Measurements from ENCODE around the gene GBA2. TPM values are rescaled to one million over a fixed set of nuclear protein-coding genes. Genes with fewer than 3 reads are reported as not detected.

Gene GBA2
- total RNA-seq, 6 experiments from 2014 or later = 29.5 to 53.7 (median 35.2) TPM

GRCh38 chr9:35732185-35732799 is 16.7 kb downstream of the GBA2 start, which contains the start of the genes CREB3 and TLN1:
Gene CREB3 (plus strand): TSS chr9:35732666. CDS start chr9:35732773, 107 bp downstream.
Gene TLN1 (minus strand): TSS chr9:35732195. CDS start chr9:35725694, 6,501 bp downstream.
- 0% methylated on average over 17 of the region's 49 CpGs for WGBS (ENCODE audit: insufficient coverage, low coverage, low lambda C conversion rate, missing lambda C conversion rate)
- peak within 1 kb of the TSS; percentile 97 to 100 (median 98) for H3K27ac ChIP-seq
- DNase-seq (peak; percentile 99), ATAC-seq (peak; percentile 82 to 93 (median 88))
- H3K4me1 ChIP-seq = peaks cover 0 to 55% (median 21%) of the 10 kb centered on the region in 4 donors
- no peaks in the 10 kb centered on the region for H3K27me3 ChIP-seq
- TF ChIP-seq, protein P1, sequence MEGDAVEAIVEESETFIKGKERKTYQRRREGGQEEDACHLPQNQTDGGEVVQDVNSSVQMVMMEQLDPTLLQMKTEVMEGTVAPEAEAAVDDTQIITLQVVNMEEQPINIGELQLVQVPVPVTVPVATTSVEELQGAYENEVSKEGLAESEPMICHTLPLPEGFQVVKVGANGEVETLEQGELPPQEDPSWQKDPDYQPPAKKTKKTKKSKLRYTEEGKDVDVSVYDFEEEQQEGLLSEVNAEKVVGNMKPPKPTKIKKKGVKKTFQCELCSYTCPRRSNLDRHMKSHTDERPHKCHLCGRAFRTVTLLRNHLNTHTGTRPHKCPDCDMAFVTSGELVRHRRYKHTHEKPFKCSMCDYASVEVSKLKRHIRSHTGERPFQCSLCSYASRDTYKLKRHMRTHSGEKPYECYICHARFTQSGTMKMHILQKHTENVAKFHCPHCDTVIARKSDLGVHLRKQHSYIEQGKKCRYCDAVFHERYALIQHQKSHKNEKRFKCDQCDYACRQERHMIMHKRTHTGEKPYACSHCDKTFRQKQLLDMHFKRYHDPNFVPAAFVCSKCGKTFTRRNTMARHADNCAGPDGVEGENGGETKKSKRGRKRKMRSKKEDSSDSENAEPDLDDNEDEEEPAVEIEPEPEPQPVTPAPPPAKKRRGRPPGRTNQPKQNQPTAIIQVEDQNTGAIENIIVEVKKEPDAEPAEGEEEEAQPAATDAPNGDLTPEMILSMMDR (IDR thresholded peaks at IDR 0.05) = peak in 1 of 4 donors; percentile 17
- TF ChIP-seq POLR2A (IDR thresholded peaks at IDR 0.05) = peak; percentile 96
- intact Hi-C loops (cut with DNase I) = no loop called here
- H3K36me3 ChIP-seq = peaks cover 0 to 26% (median 13%) of the 10 kb centered on the region in 4 donors
- no peaks in the 10 kb centered on the region for H3K9me3 ChIP-seq
- H3K4me3 ChIP-seq = peak within 1 kb of the TSS; percentile 70 to 85 (median 71)

DNA sequence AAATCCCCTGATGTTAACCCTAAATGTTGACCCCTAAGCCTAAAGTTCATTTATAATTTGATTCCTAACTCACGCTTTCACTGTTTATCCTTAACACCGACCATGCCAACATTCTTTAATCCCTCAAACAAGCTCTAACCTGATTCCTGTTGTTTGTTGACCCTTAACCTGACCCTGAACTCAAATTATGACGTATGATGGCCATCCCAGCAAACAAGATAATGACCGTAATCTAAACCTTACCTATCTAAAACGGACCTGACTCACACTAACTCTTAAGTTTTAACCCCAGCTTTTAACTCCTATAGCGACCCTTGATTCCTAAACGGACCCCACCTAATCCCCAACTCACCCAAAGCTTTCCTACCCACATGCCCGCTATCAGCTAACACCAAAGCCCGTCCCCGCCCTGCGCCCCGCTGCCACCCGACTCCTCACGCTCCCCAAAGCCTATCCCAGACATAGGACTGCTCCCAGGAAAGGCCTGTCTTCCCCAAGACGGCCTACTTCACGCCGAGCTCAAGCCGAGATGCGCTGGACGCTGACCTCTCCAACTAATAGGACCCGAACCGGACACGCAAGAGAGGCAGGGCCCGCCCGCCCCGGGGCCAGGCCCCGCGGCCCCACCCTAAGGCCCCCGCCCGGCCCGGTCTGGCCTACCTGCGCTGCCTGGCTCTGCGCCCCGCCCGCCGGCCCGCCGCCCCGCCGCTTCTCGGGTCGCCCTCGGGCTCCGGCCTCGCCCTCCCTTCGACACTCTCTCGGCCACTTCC is 17.4 kb downstream of the GBA2 start:
- Histone ChIP-seq H3K4me1 (peaks cover 0 to 61% (median 23%) of the 10 kb centered on the region in 4 donors), H3K36me3 (peaks cover 0 to 19% (median 12%) of the 10 kb centered on the region in 4 donors), H3K4me3 (peak overlapping the region; percentile 70 to 85 (median 71)), H3K27ac (peak overlapping the region; percentile 97 to 100 (median 98)), H3K27me3 (no peaks in the 10 kb centered on the region), H3K9me3 (no peaks in the 10 kb centered on the region)
- peak in 3 of 4 donors; percentile 7 to 20 (median 15) for ATAC-seq
- TF ChIP-seq, protein P1 (IDR thresholded peaks at IDR 0.05) = no peak
- 0% methylated on average over 17 of the region's 47 CpGs for WGBS (ENCODE audit: insufficient coverage, low coverage, low lambda C conversion rate, missing lambda C conversion rate)
- intact Hi-C loops (cut with DNase I) = no loop called here
- no peak for DNase-seq

GRCh38 chr9:35730486-35730854 is 18.6 kb downstream of the GBA2 start:
- H3K4me1 ChIP-seq = peaks cover 0 to 65% (median 23%) of the 10 kb centered on the region in 4 donors

More at GRCh38 chr9:35730486-35730854, 18.6 kb downstream of the GBA2 start:
- no peak for TF ChIP-seq POLR2A (IDR thresholded peaks at IDR 0.05)
- TF ChIP-seq, protein P1 (IDR thresholded peaks at IDR 0.05) = no peak
- peak overlapping the region; percentile 97 to 100 (median 98) for H3K27ac ChIP-seq
- DNase-seq (no peak), ATAC-seq (no peak)
- no peaks in the 10 kb centered on the region for H3K27me3 ChIP-seq
- peak overlapping the region; percentile 70 to 85 (median 71) for H3K4me3 ChIP-seq
- intact Hi-C loops (cut with DNase I) = no loop called here
- 81% methylated on average over 2 of the region's 2 CpGs for WGBS (ENCODE audit: insufficient coverage, low coverage, low lambda C conversion rate, missing lambda C conversion rate)
- no peaks in the 10 kb centered on the region for H3K9me3 ChIP-seq
- H3K36me3 ChIP-seq = peaks cover 0 to 15% (median 13%) of the 10 kb centered on the region in 4 donors

All from right lobe of liver (tissue), 6 donors.